ENCODE results near the gene PEX16. TPM values are rescaled to one million over a fixed set of nuclear protein-coding genes. Genes with fewer than 3 reads are reported as not detected.

PEX16 gene
- total RNA-seq, 1 experiment from 2014 or later: 33.2 TPM

GRCh38 chr11:45880772-45881570, 36.7 kb downstream of the PEX16 start:
- ATAC-seq: no peak
- H3K27ac ChIP-seq (ENCODE audit: low read depth, low read length): peak overlapping the region; percentile 6; the same call in 1 of the 2 replicates
- RAD21 ChIA-PET (ENCODE audit: low non-redundant PET in 1 of 2, low total read pairs in 2 of 2, uncharacterized antibody in 2 of 2, unreplicated experiment in 2 of 2): no interaction called here

More at GRCh38 chr11:45880772-45881570, 36.7 kb downstream of the PEX16 start:
- intact Hi-C loops (cut with micrococcal nuclease): no loop called here
- Histone ChIP-seq H3K27me3 (ENCODE audit: insufficient read depth, low read length) (no peaks in the 10 kb centered on the region), H3K4me2 (ENCODE audit: low read length) (peak overlapping the region; percentile 33; the same call in 1 of the 2 replicates), H3K36me3 (ENCODE audit: control insufficient read depth in 1 of 2, insufficient read depth in 2 of 2, low read length in 2 of 2) (peaks cover under 1 to 5% of the 10 kb centered on the region in 2 experiments; a peak in 2 of 4 replicates), H3K9me2 (ENCODE audit: insufficient read depth) (no peaks in the 10 kb centered on the region), H3K4me1 (ENCODE audit: control insufficient read depth in 1 of 2, insufficient read depth in 2 of 2, low read length in 2 of 2) (peaks cover 25 to 37% of the 10 kb centered on the region in 2 experiments), H3K4me3 (replicated peaks in 1 of 2; ENCODE audit: low read depth in 1 of 2, low read length in 2 of 2) (no peak overlapping the region), H3K79me2 (ENCODE audit: insufficient read depth, low read length) (no peaks in the 10 kb centered on the region), H4K20me1 (ENCODE audit: insufficient read depth) (no peaks in the 10 kb centered on the region), H3K9me3 (ENCODE audit: control insufficient read depth in 1 of 2, insufficient read depth in 1 of 2, low read depth in 1 of 2, low read length in 2 of 2) (no peaks in the 10 kb centered on the region), H2AFZ (ENCODE audit: low read depth, low read length, poor library complexity, severe bottlenecking) (no peak overlapping the region), H3K9ac (ENCODE audit: low read length) (no peak overlapping the region)
- no peak for TF ChIP-seq REST (IDR thresholded peaks at IDR 0.05; ENCODE audit: low read depth)
- TF ChIP-seq ZNF274 (IDR thresholded peaks at IDR 0.05; ENCODE audit: low read depth, low read length): no peak
- no peak for TF ChIP-seq RAD21 (IDR thresholded peaks at IDR 0.05; ENCODE audit: low read depth)
- TF ChIP-seq EZH2phosphoT487 (IDR thresholded peaks at IDR 0.05; ENCODE audit: borderline replicate concordance): no peak
- no peak for TF ChIP-seq SRF (IDR thresholded peaks at IDR 0.05; ENCODE audit: low read depth)
- TF ChIP-seq CTCF (IDR thresholded peaks at IDR 0.05 in 2 of 3, conservative IDR thresholded peaks at IDR 0.05 in 1 of 3; ENCODE audit: borderline replicate concordance in 1 of 3, insufficient read depth in 1 of 3, low read depth in 2 of 3, low read length in 2 of 3): no peak
- no peak for TF ChIP-seq CEBPB (IDR thresholded peaks at IDR 0.05; ENCODE audit: low read depth)
- TF ChIP-seq JUND (IDR thresholded peaks at IDR 0.05): no peak
- TF ChIP-seq ELF1 (IDR thresholded peaks at IDR 0.05; ENCODE audit: borderline replicate concordance, low read depth): no peak
- no peak for TF ChIP-seq ATF3 (IDR thresholded peaks at IDR 0.05)
- no TSS peak for BruUV-seq (replicated peaks)
- POLR2A ChIA-PET: no interaction called here
- CTCF ChIA-PET: interaction anchor here (1.5 kb wide), 1 partner anchor 125 kb away, joined by 5 read pairs; no protein-coding TSS in a partner anchor
- DNase-seq (ENCODE audit: low read depth, low spot score): no peak
